CD4-positive, alpha-beta T cell (primary cell): ENCODE data around the gene MAP7D2. TPM values are rescaled to one million over a fixed set of nuclear protein-coding genes. Genes with fewer than 3 reads are reported as not detected.

Source experiments
- ATAC-seq: fragments of 200-7000 bp; cut with Tn5 transposase; one replicate; pipeline ENCODE4 v1.10.0; 2022; ENCODE audit warnings: mild to moderate bottlenecking; ENCODE audit not compliant: poor library complexity
- CTCF ChIA-PET: fragments of 350-600 bp; sonication (Branson Sonifier 250); formaldehyde crosslinking; loops from one replicate; lab custom pipeline; 2021; ENCODE audit warnings: antibody characterized with exemption, inconsistent platforms; lab: Charles Lee
- POLR2A ChIA-PET: fragments of 350-600 bp; sonication (Branson Sonifier 250); formaldehyde crosslinking; loops from one replicate; lab custom pipeline; 2021; ENCODE audit warnings: antibody characterized with exemption, inconsistent platforms; lab: Charles Lee
- DNase-seq, 14 experiments: peaks; one replicate each; pipeline ENCODE4 v3.0.0-alpha.2; 2013 to 2020; ENCODE audit warnings: mixed read lengths in 2 of 14
- H3K27ac ChIP-seq, 2 donors: one replicate each; pipeline versions ENCODE4 v1.5.1 to v1.7.0; 2013; ENCODE audit warnings: low read length in 2 of 2, low read depth in 1 of 2, mild to moderate bottlenecking in 1 of 2
- H3K27me3 ChIP-seq, 2 experiments: 1 replicate in 1 of 2; 2 replicates in 1 of 2; pipeline versions ENCODE4 v1.6.1 to v1.7.0; 2013; ENCODE audit warnings: low read length in 2 of 2, control low read depth in 1 of 2, mild to moderate bottlenecking in 1 of 2, moderate library complexity in 1 of 2; ENCODE audit not compliant: insufficient read depth in 2 of 2, control insufficient read depth in 1 of 2
- H3K36me3 ChIP-seq: one replicate; pipeline ENCODE4 v1.6.1; 2013; ENCODE audit warnings: low read length, control low read depth; ENCODE audit not compliant: insufficient read depth
- H3K4me1 ChIP-seq: one replicate; pipeline ENCODE4 v1.6.1; 2013; ENCODE audit warnings: low read length, control low read depth; ENCODE audit not compliant: insufficient read depth
- H3K4me3 ChIP-seq: one replicate; pipeline ENCODE4 v1.5.1; 2013; ENCODE audit warnings: mild to moderate bottlenecking, low read length, moderate library complexity
- H3K9me3 ChIP-seq, 2 experiments: 1 replicate in 1 of 2; 2 replicates in 1 of 2; pipeline versions ENCODE4 v1.6.1 to v1.7.0; 2013; ENCODE audit warnings: low read length in 2 of 2, mild to moderate bottlenecking in 2 of 2, control low read depth in 1 of 2, moderate library complexity in 1 of 2; ENCODE audit not compliant: control insufficient read depth in 1 of 2, insufficient read depth in 1 of 2
- H3K27ac Mint-ChIP-seq: one replicate; pipeline ENCODE4 v1.8.0; 2020; ENCODE audit warnings: mixed read lengths
- H3K27me3 Mint-ChIP-seq: one replicate; pipeline ENCODE4 v1.8.0; 2021; ENCODE audit warnings: mixed read lengths
- H3K36me3 Mint-ChIP-seq: one replicate; pipeline ENCODE4 v1.8.0; 2021; ENCODE audit warnings: low read depth, mixed read lengths
- H3K4me1 Mint-ChIP-seq: one replicate; pipeline ENCODE4 v1.8.0; 2021; ENCODE audit warnings: low read depth, mixed read lengths
- H3K4me3 Mint-ChIP-seq: one replicate; pipeline ENCODE4 v1.8.0; 2020; ENCODE audit warnings: mild to moderate bottlenecking, mixed read lengths
- H3K9me3 Mint-ChIP-seq: one replicate; pipeline ENCODE4 v1.8.0; 2020; ENCODE audit warnings: mixed read lengths
- CTCF ChIP-seq: fragments of 200-600 bp; IDR thresholded peaks from one replicate; pipeline ENCODE4 v1.8.0; 2022; ENCODE audit warnings: antibody characterized with exemption, mild to moderate bottlenecking
- intact Hi-C, 2 experiments: fragments of 100-400 bp; cut with DNase I in 1 of 2; cut with micrococcal nuclease in 1 of 2; formaldehyde crosslinking; loops; one replicate each; pipeline versions ENCODE4 v1.15.1 to v1.9.0; 2023 to 2025; cut with DNase I, micrococcal nuclease
- total RNA-seq, 174 experiments: library from RNA in 2 of 174; stranded (reverse) in 2 of 174; gene quantifications; one replicate each; pipeline ENCODE4 v1.2.3 and lab custom pipeline; 2021 to 2026

Gene MAP7D2
- total RNA-seq, 2 experiments from 2014 or later = 0.11 to 0.17 TPM

GRCh38 chrX:20046223-20046622 lies 70.5 kb downstream of the MAP7D2 start:
- intact Hi-C loops = no loop called here
- Mint-ChIP-seq H3K4me1 (no peaks in the 10 kb centered on the region), H3K36me3 (no peaks in the 10 kb centered on the region), H3K27ac (no peak overlapping the region), H3K4me3 (no peak overlapping the region), H3K9me3 (no peaks in the 10 kb centered on the region), H3K27me3 (no peaks in the 10 kb centered on the region)
- no peaks in the 10 kb centered on the region for H3K9me3 ChIP-seq
- H3K27me3 ChIP-seq = no peaks in the 10 kb centered on the region
- ATAC-seq (no peak), DNase-seq (no peak)
- H3K4me1 ChIP-seq = no peaks in the 10 kb centered on the region
- no peaks in the 10 kb centered on the region for H3K36me3 ChIP-seq
- no peak overlapping the region for H3K27ac ChIP-seq
- ChIA-PET CTCF (interaction anchor here (1.5 kb wide), 1 partner anchor 142 kb away, joined by 3 read pairs; no protein-coding TSS in a partner anchor), POLR2A (no interaction called here)
- TF ChIP-seq CTCF = no peak
- H3K4me3 ChIP-seq = no peak overlapping the region

GRCh38 chrX:20042221-20042620 lies 74.5 kb downstream of the MAP7D2 start:
- H3K27me3 ChIP-seq = no peaks in the 10 kb centered on the region
- H3K4me3 ChIP-seq = no peak overlapping the region
- H3K36me3 Mint-ChIP-seq = no peaks in the 10 kb centered on the region
- no peak overlapping the region for H3K4me3 Mint-ChIP-seq
- no peak overlapping the region for H3K27ac Mint-ChIP-seq
- no peaks in the 10 kb centered on the region for H3K4me1 Mint-ChIP-seq
- ChIA-PET CTCF (no interaction called here), POLR2A (no interaction called here)
- H3K27me3 Mint-ChIP-seq = no peaks in the 10 kb centered on the region
- no peaks in the 10 kb centered on the region for H3K9me3 ChIP-seq
- no peak overlapping the region for H3K27ac ChIP-seq
- no peaks in the 10 kb centered on the region for H3K36me3 ChIP-seq
- no peak for DNase-seq
- TF ChIP-seq CTCF = no peak
- H3K9me3 Mint-ChIP-seq = no peaks in the 10 kb centered on the region
- ATAC-seq = no peak
- intact Hi-C loops = no loop called here
- no peaks in the 10 kb centered on the region for H3K4me1 ChIP-seq

DNA sequence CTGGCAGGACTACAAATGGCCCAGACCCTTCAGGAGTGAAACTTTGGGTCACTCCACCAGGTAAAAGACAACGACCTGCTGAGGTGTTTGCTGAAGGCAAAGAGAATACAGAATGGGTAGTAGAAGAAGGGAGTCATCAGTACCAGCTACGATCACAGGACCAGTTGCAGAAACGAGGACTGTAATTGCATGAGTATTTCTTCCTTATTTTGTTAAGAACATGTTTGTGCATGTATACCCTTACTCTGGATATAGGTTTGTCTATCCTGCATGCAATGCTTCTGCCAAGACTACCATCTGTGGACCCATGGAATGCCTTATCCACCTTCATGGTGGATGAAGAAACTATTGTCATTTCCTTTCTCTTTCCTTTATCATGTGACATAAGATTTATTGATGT lies 77.7 kb downstream of the MAP7D2 start:
- ATAC-seq = no peak
- Histone ChIP-seq H3K36me3 (no peaks in the 10 kb centered on the region), H3K27ac (no peak overlapping the region), H3K4me3 (no peak overlapping the region), H3K4me1 (no peaks in the 10 kb centered on the region), H3K9me3 (no peaks in the 10 kb centered on the region), H3K27me3 (no peaks in the 10 kb centered on the region)
- H3K27ac Mint-ChIP-seq = no peak overlapping the region
- H3K4me3 Mint-ChIP-seq = no peak overlapping the region
- POLR2A ChIA-PET = no interaction called here
- no peak for DNase-seq
- H3K4me1 Mint-ChIP-seq = no peaks in the 10 kb centered on the region
- intact Hi-C loops = no loop called here
- no peaks in the 10 kb centered on the region for H3K27me3 Mint-ChIP-seq
- TF ChIP-seq CTCF = no peak
- H3K9me3 Mint-ChIP-seq = no peaks in the 10 kb centered on the region
- CTCF ChIA-PET = no interaction called here
- H3K36me3 Mint-ChIP-seq = no peaks in the 10 kb centered on the region
